H1 (cell line): ENCODE measurements around the gene MIDN. TPM values are rescaled to one million over a fixed set of nuclear protein-coding genes. Genes with fewer than 3 reads are reported as not detected.

Source experiments
- CTCF ChIA-PET: fragments of 300-600 bp; sonication (Branson Sonifier 250); formaldehyde crosslinking; loops from one replicate; lab custom pipeline; 2021; ENCODE audit not compliant: partially characterized antibody; lab: Charles Lee
- POLR2A ChIA-PET: fragments of 300-600 bp; sonication (Branson Sonifier 250); formaldehyde crosslinking; loops from one replicate; lab custom pipeline; 2021; ENCODE audit warnings: inconsistent platforms; ENCODE audit not compliant: partially characterized antibody; lab: Charles Lee
- DNase-seq, 2 experiments: peaks; one replicate each; pipeline versions ENCODE4 v3.0.0 to v3.0.0-alpha.2; 2010 to 2022; ENCODE audit warnings: low spot score in 2 of 2, low read depth in 1 of 2, mixed read lengths in 1 of 2
- FAIRE-seq: peaks from 2 replicates; lab custom pipeline; 2011; peaks lifted over from hg19 to GRCh38; lab: Jason Lieb, UNC
- H2AFZ ChIP-seq: 2 replicates; pipeline ENCODE4 v1.8.1; 2012; ENCODE audit warnings: low read length, inconsistent platforms
- H2AK5ac ChIP-seq: 2 replicates; pipeline ENCODE4 v1.6.1; 2013; ENCODE audit warnings: low read depth, low read length
- H2BK120ac ChIP-seq: replicated peaks from 2 replicates; pipeline ENCODE3; 2013; ENCODE audit warnings: low read depth, low read length, inconsistent platforms
- H2BK12ac ChIP-seq: 2 replicates; pipeline ENCODE4 v1.6.1; 2013; ENCODE audit warnings: low read depth, low read length
- H2BK15ac ChIP-seq: 2 replicates; pipeline ENCODE4 v1.6.1; 2013; ENCODE audit warnings: low read length
- H2BK20ac ChIP-seq: 2 replicates; pipeline ENCODE4 v1.6.1; 2013; ENCODE audit warnings: low read length
- H2BK5ac ChIP-seq: 2 replicates; pipeline ENCODE4 v1.6.1; 2013; ENCODE audit warnings: low read depth, low read length
- H3K14ac ChIP-seq: 2 replicates; pipeline ENCODE4 v1.6.1; 2013; ENCODE audit warnings: inconsistent platforms; ENCODE audit not compliant: insufficient read length
- H3K18ac ChIP-seq: 2 replicates; pipeline ENCODE4 v1.6.1; 2013; ENCODE audit warnings: low read length; ENCODE audit errors: extremely low read depth
- H3K23ac ChIP-seq: 2 replicates; pipeline ENCODE4 v1.6.1; 2013; ENCODE audit warnings: inconsistent platforms; ENCODE audit not compliant: insufficient read length
- H3K23me2 ChIP-seq: 2 replicates; pipeline ENCODE4 v1.6.1; 2013; ENCODE audit warnings: low read depth, low read length
- H3K27ac ChIP-seq: 2 replicates; pipeline ENCODE4 v1.6.1; 2011; ENCODE audit warnings: low read depth, low read length, inconsistent platforms
- H3K27me3 ChIP-seq, 4 experiments: replicated peaks in 1 of 4; 1 replicate in 1 of 4; 2 replicates in 3 of 4; pipeline versions ENCODE4 v1.6.1 to v1.8.1; 2011 to 2013; ENCODE audit warnings: low read length in 3 of 4, mild to moderate bottlenecking in 3 of 4, inconsistent platforms in 2 of 4, mixed read lengths in 2 of 4, moderate library complexity in 1 of 4; ENCODE audit not compliant: control insufficient read depth in 3 of 4, insufficient read depth in 3 of 4; ENCODE audit errors: extremely low read depth in 1 of 4
- H3K36me3 ChIP-seq, 4 experiments: 2 replicates each; pipeline versions ENCODE4 v1.6.1 to v1.8.1; 2011 to 2013; ENCODE audit warnings: mild to moderate bottlenecking in 4 of 4, low read length in 3 of 4, moderate library complexity in 2 of 4, control low read depth in 1 of 4, inconsistent platforms in 1 of 4; ENCODE audit not compliant: insufficient read depth in 4 of 4, control insufficient read depth in 2 of 4
- H3K4ac ChIP-seq: replicated peaks from 2 replicates; pipeline ENCODE3; 2013; ENCODE audit warnings: low read length, low read depth, mixed read lengths, inconsistent platforms; ENCODE audit not compliant: insufficient read length
- H3K4me1 ChIP-seq, 4 experiments: replicated peaks in 1 of 4; 1 replicate in 1 of 4; 2 replicates in 3 of 4; pipeline versions ENCODE4 v1.6.1 to v1.8.1; 2011 to 2013; ENCODE audit warnings: low read length in 3 of 4, inconsistent platforms in 2 of 4, mixed read lengths in 1 of 4; ENCODE audit not compliant: insufficient read depth in 4 of 4, control insufficient read depth in 3 of 4
- H3K4me2 ChIP-seq, 2 experiments: 2 replicates each; pipeline versions ENCODE4 v1.6.1 to v1.8.1; 2011 to 2013; ENCODE audit warnings: low read depth in 2 of 2, low read length in 2 of 2, control low read depth in 1 of 2, inconsistent platforms in 1 of 2, mild to moderate bottlenecking in 1 of 2; ENCODE audit not compliant: insufficient read depth in 1 of 2
- H3K4me3 ChIP-seq, 4 experiments: fragments of 200-600, 300-600 bp in 1 of 4; sonication (generic), shearing (Covaris generic), sonication (Bioruptor Twin) in 1 of 4; 2 replicates each; pipeline versions ENCODE4 v1.5.1 to v1.8.1; 2011 to 2016; ENCODE audit warnings: low read length in 4 of 4, low read depth in 3 of 4, control low read depth in 2 of 4, inconsistent platforms in 2 of 4, mild to moderate bottlenecking in 2 of 4, mixed read lengths in 1 of 4, moderate library complexity in 1 of 4; ENCODE audit not compliant: insufficient read depth in 2 of 4; ENCODE audit errors: extremely low read depth in 1 of 4
- H3K56ac ChIP-seq: replicated peaks from 2 replicates; pipeline ENCODE3; 2013; ENCODE audit warnings: low read depth, mild to moderate bottlenecking, mixed read lengths, low read length, inconsistent platforms; ENCODE audit not compliant: insufficient read length
- H3K79me1 ChIP-seq: 2 replicates; pipeline ENCODE4 v1.6.1; 2013; ENCODE audit warnings: low read depth, low read length, control low read depth
- H3K79me2 ChIP-seq, 2 experiments: 2 replicates each; pipeline versions ENCODE4 v1.6.1 to v1.8.1; 2012 to 2013; ENCODE audit warnings: low read length in 2 of 2, mild to moderate bottlenecking in 2 of 2, inconsistent platforms in 1 of 2; ENCODE audit not compliant: insufficient read depth in 2 of 2, control insufficient read depth in 1 of 2
- H3K9ac ChIP-seq, 4 experiments: replicated peaks in 1 of 4; 1 replicate in 1 of 4; 2 replicates in 3 of 4; pipeline versions ENCODE4 v1.6.1 to v1.8.1; 2011 to 2013; ENCODE audit warnings: low read depth in 3 of 4, low read length in 3 of 4, control low read depth in 2 of 4, mild to moderate bottlenecking in 2 of 4, moderate library complexity in 2 of 4, inconsistent platforms in 1 of 4; ENCODE audit errors: extremely low read depth in 1 of 4
- H3K9me3 ChIP-seq, 2 experiments: 2 replicates each; pipeline versions ENCODE4 v1.6.1 to v1.8.1; 2012 to 2013; ENCODE audit warnings: mild to moderate bottlenecking in 2 of 2, moderate library complexity in 2 of 2, control low read depth in 1 of 2, inconsistent platforms in 1 of 2, low read depth in 1 of 2, low read length in 1 of 2, mixed read lengths in 1 of 2; ENCODE audit not compliant: insufficient read depth in 2 of 2
- H4K20me1 ChIP-seq, 2 experiments: replicated peaks in 1 of 2; 2 replicates each; pipeline versions ENCODE3 to v1.8.1; 2011 to 2013; ENCODE audit warnings: inconsistent platforms in 2 of 2, low read length in 2 of 2, mild to moderate bottlenecking in 1 of 2; ENCODE audit not compliant: insufficient read depth in 2 of 2, control insufficient read depth in 1 of 2
- H4K5ac ChIP-seq: 2 replicates; pipeline ENCODE4 v1.6.1; 2013; ENCODE audit warnings: low read length, low read depth, mixed read lengths, inconsistent platforms; ENCODE audit not compliant: insufficient read length
- H4K8ac ChIP-seq: 2 replicates; pipeline ENCODE4 v1.8.0; 2013; ENCODE audit warnings: mild to moderate bottlenecking, moderate library complexity, low read length, inconsistent platforms; ENCODE audit not compliant: insufficient read depth; ENCODE audit errors: extremely low read depth
- H4K91ac ChIP-seq: replicated peaks from 2 replicates; pipeline ENCODE3; 2013; ENCODE audit warnings: low read length, mixed read lengths, inconsistent platforms; ENCODE audit not compliant: insufficient read length
- EP300 ChIP-seq, 2 experiments: IDR thresholded peaks; 1 replicate in 1 of 2; 2 replicates in 1 of 2; pipeline ENCODE4 v1.6.1; 2011 to 2012; ENCODE audit warnings: low read depth in 2 of 2, low read length in 2 of 2, mild to moderate bottlenecking in 2 of 2, borderline replicate concordance in 1 of 2, inconsistent platforms in 1 of 2, moderate library complexity in 1 of 2
- RFX5 ChIP-seq: IDR thresholded peaks from 2 replicates; pipeline ENCODE4 v1.6.1; 2011; ENCODE audit warnings: low read depth, low read length, improper control_type of control experiment, borderline replicate concordance
- WGBS, 2 experiments: shearing (Covaris generic) in 1 of 2; methylation state at CpG; one replicate each; pipeline versions ENCODE4 v1.1.6 to v1.1.7; 2013 to 2015; ENCODE audit warnings: low lambda C conversion rate in 2 of 2, mixed read lengths in 2 of 2, inconsistent platforms in 1 of 2, low coverage in 1 of 2, missing lambda C conversion rate in 1 of 2; ENCODE audit not compliant: insufficient replicate concordance in 2 of 2, insufficient coverage in 1 of 2, insufficient read length in 1 of 2; ENCODE audit errors: extremely low coverage in 1 of 2, missing lambda C conversion rate in 1 of 2; 5-methylcytosine and 5-hydroxymethylcytosine counted together
- polyA plus RNA-seq, 7 experiments: library from polyadenylated mRNA; depleted of rRNA in 3 of 7; stranded (reverse) in 5 of 7; unstranded in 2 of 7; fragments of >200 nt in 5 of 7; fragments of 200-250 nt in 2 of 7; gene quantifications; 1 replicate in 5 of 7; 2 replicates in 1 of 7; 4 replicates in 1 of 7; pipeline versions ENCODE4 v1.2.1 to v1.2.3, GENCODE V29; 2011 to 2013; ENCODE audit warnings: missing spikeins in 2 of 7, mixed read lengths in 2 of 7
- total RNA-seq: library from RNA; stranded (reverse); fragmentation: NEBNext Ultra II Directional; extraction: Animal tissue kit (Norgen Biotek cat#: 25700); gene quantifications from 2 replicates; pipeline ENCODE4 v1.2.1, GENCODE V29; 2021

Gene MIDN
- total and polyA plus RNA-seq, 2 of the 8 experiments (the other 6 are each of a cell fraction or from before 2014, with no cell fraction given) = 39.8 to 159 TPM

DNA sequence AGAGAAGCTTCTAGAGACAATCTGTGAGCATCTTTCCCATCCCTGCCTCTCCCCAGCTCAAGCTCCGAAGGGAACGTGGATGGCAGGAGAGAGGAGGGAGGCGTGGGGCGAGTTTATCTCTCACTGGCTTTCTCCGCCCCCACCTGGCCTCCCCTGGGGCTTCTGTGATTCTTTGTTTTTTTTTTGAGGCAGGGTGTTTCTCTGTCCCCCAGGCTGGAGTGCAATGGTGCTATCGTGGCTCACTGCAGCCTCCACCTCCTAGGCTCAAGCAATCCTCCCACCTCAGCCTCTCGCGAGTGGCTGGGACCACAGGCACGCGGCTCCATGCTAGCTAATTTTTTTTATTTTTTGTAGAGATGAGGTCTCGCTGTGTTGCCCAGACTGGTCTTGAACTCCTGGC lies 60.3 kb downstream of the MIDN start:
- H3K79me1 ChIP-seq = no peaks in the 10 kb centered on the region
- no peak overlapping the region for H2BK20ac ChIP-seq
- no peak overlapping the region for H4K91ac ChIP-seq
- H3K14ac ChIP-seq = no peak overlapping the region
- H2AFZ ChIP-seq = no peak overlapping the region
- no peak overlapping the region for H3K9ac ChIP-seq
- TF ChIP-seq RFX5 = no peak
- TF ChIP-seq EP300 (IDR thresholded peaks at IDR 0.05; ENCODE audit: borderline replicate concordance in 1 of 2, low read depth in 2 of 2, low read length in 2 of 2) = no peak
- POLR2A ChIA-PET = interaction anchor here (1.0 to 4.0 kb wide), 3 partner anchors 9 to 40 kb away, joined by 3 to 18 read pairs (median 3); partner anchors contain the start of gene CIRBP
- no peaks in the 10 kb centered on the region for H3K27me3 ChIP-seq
- H3K9me3 ChIP-seq = no peaks in the 10 kb centered on the region
- CTCF ChIA-PET = interaction anchor here (0.5 to 1.4 kb wide), 4 partner anchors 37 to 1152 kb away, joined by 3 to 6 read pairs (median 3); no protein-coding TSS in a partner anchor
- no peak overlapping the region for H3K4ac ChIP-seq
- FAIRE-seq = no peak
- no peak overlapping the region for H2AK5ac ChIP-seq
- H3K27ac ChIP-seq = no peak overlapping the region
- no peak overlapping the region for H3K4me2 ChIP-seq
- no peak overlapping the region for H2BK5ac ChIP-seq
- no peak overlapping the region for H2BK120ac ChIP-seq
- no peaks in the 10 kb centered on the region for H4K20me1 ChIP-seq
- WGBS, 2 experiments = 81% methylated on average over 11 of the region's 11 CpGs; no CpG with 5 or more reads in 1 of the 2 experiments
- H3K4me1 ChIP-seq = peaks cover 0 to 4% (median 1%) of the 10 kb centered on the region in 4 experiments; a peak in 2 of 7 replicates
- H3K23me2 ChIP-seq = no peaks in the 10 kb centered on the region
- no peak for DNase-seq
- H3K18ac ChIP-seq = no peak overlapping the region
- H4K5ac ChIP-seq = no peak overlapping the region
- no peak overlapping the region for H3K23ac ChIP-seq
- no peak overlapping the region for H3K56ac ChIP-seq
- no peak overlapping the region for H2BK15ac ChIP-seq
- H3K79me2 ChIP-seq = no peaks in the 10 kb centered on the region
- H3K4me3 ChIP-seq = no peak overlapping the region
- no peaks in the 10 kb centered on the region for H3K36me3 ChIP-seq
- H2BK12ac ChIP-seq = no peak overlapping the region
- H4K8ac ChIP-seq = no peak overlapping the region

Other genes with a start within 250 kb of the MIDN start
- 0.45 and 0.63 TPM in 2 replicates for gene GRIN3B, start 248.2 kb upstream of the MIDN start, total RNA-seq
- 1.0 and 2.0 TPM in 2 replicates for gene GRIN3B, start 248.2 kb upstream of the MIDN start, polyA plus RNA-seq (2011; rRNA removed)
- 140 and 142 TPM in 2 replicates for gene TMEM259, start 227.5 kb upstream of the MIDN start, total RNA-seq
- 243 and 343 TPM in 2 replicates for gene TMEM259, start 227.5 kb upstream of the MIDN start, polyA plus RNA-seq (2011; rRNA removed)
- not detected in 2 replicates for gene RNU6-2, start 227.1 kb upstream of the MIDN start, total RNA-seq
- gene RNU6-2, start 227.1 kb upstream of the MIDN start, polyA plus RNA-seq (2011; rRNA removed) = not detected in 2 replicates
- gene CNN2, start 222.0 kb upstream of the MIDN start, total RNA-seq = 522 and 551 TPM in 2 replicates
- 189 and 349 TPM in 2 replicates for gene CNN2, start 222.0 kb upstream of the MIDN start, polyA plus RNA-seq (2011; rRNA removed)
- 25.6 and 29.7 TPM in 2 replicates for gene ABCA7, start 208.5 kb upstream of the MIDN start, total RNA-seq
- 10.4 and 17.4 TPM in 2 replicates for gene ABCA7, start 208.5 kb upstream of the MIDN start, polyA plus RNA-seq (2011; rRNA removed)
- 41.8 and 43.6 TPM in 2 replicates for gene ARHGAP45, start 181.4 kb upstream of the MIDN start, total RNA-seq
- gene ARHGAP45, start 181.4 kb upstream of the MIDN start, polyA plus RNA-seq (2011; rRNA removed) = 31.4 and 40.2 TPM in 2 replicates
- 274 and 281 TPM in 2 replicates for gene POLR2E, start 153.2 kb upstream of the MIDN start, total RNA-seq
- 381 and 483 TPM in 2 replicates for gene POLR2E, start 153.2 kb upstream of the MIDN start, polyA plus RNA-seq (2011; rRNA removed)
- gene GPX4, start 144.6 kb upstream of the MIDN start, total RNA-seq = 342 and 355 TPM in 2 replicates
- 693 and 947 TPM in 2 replicates for gene GPX4, start 144.6 kb upstream of the MIDN start, polyA plus RNA-seq (2011; rRNA removed)
- gene SBNO2, start 74.3 kb upstream of the MIDN start, total RNA-seq = 31.4 and 37.4 TPM in 2 replicates
- 12.2 and 21.3 TPM in 2 replicates for gene SBNO2, start 74.3 kb upstream of the MIDN start, polyA plus RNA-seq (2011; rRNA removed)
- 70.7 and 75.2 TPM in 2 replicates for gene STK11, start 42.8 kb upstream of the MIDN start, total RNA-seq
- gene STK11, start 42.8 kb upstream of the MIDN start, polyA plus RNA-seq (2011; rRNA removed) = 45.3 and 71.0 TPM in 2 replicates
- 14.7 and 18.0 TPM in 2 replicates for gene CBARP, start 10.6 kb upstream of the MIDN start, total RNA-seq
- gene CBARP, start 10.6 kb upstream of the MIDN start, polyA plus RNA-seq (2011; rRNA removed) = 4.9 and 11.6 TPM in 2 replicates
- 174 and 182 TPM in 2 replicates for gene ATP5F1D, start 6.8 kb upstream of the MIDN start, total RNA-seq
- 249 and 338 TPM in 2 replicates for gene ATP5F1D, start 6.8 kb upstream of the MIDN start, polyA plus RNA-seq (2011; rRNA removed)
- gene CIRBP, start 20.7 kb downstream of the MIDN start, total RNA-seq = 175 TPM in 2 replicates
- gene CIRBP, start 20.7 kb downstream of the MIDN start, polyA plus RNA-seq (2011; rRNA removed) = 199 and 331 TPM in 2 replicates
- gene FAM174C, start 26.9 kb downstream of the MIDN start, total RNA-seq = 44.5 and 54.6 TPM in 2 replicates
- gene FAM174C, start 26.9 kb downstream of the MIDN start, polyA plus RNA-seq (2011; rRNA removed) = 125 and 159 TPM in 2 replicates
- gene EFNA2, start 37.3 kb downstream of the MIDN start, total RNA-seq = 7.0 and 10.3 TPM in 2 replicates
- gene EFNA2, start 37.3 kb downstream of the MIDN start, polyA plus RNA-seq (2011; rRNA removed) = 4.0 and 10.1 TPM in 2 replicates
- 78.1 and 92.7 TPM in 2 replicates for gene NDUFS7, start 135.3 kb downstream of the MIDN start, total RNA-seq
- 309 and 372 TPM in 2 replicates for gene NDUFS7, start 135.3 kb downstream of the MIDN start, polyA plus RNA-seq (2011; rRNA removed)
- 17.2 TPM in 2 replicates for gene GAMT, start 153.0 kb downstream of the MIDN start, total RNA-seq
- gene GAMT, start 153.0 kb downstream of the MIDN start, polyA plus RNA-seq (2011; rRNA removed) = 35.6 and 45.3 TPM in 2 replicates
- 341 and 343 TPM in 2 replicates for gene DAZAP1, start 159.0 kb downstream of the MIDN start, total RNA-seq
- 79.6 and 139 TPM in 2 replicates for gene DAZAP1, start 159.0 kb downstream of the MIDN start, polyA plus RNA-seq (2011; rRNA removed)
- gene RPS15, start 189.8 kb downstream of the MIDN start, total RNA-seq = 1,562 and 1,589 TPM in 2 replicates
- 3,890 and 4,770 TPM in 2 replicates for gene RPS15, start 189.8 kb downstream of the MIDN start, polyA plus RNA-seq (2011; rRNA removed)
- 3.7 and 4.1 TPM in 2 replicates for gene APC2, start 201.5 kb downstream of the MIDN start, total RNA-seq
- gene APC2, start 201.5 kb downstream of the MIDN start, polyA plus RNA-seq (2011; rRNA removed) = 1.3 and 3.3 TPM in 2 replicates
- gene C19orf25, start 230.6 kb downstream of the MIDN start, total RNA-seq = 41.3 and 41.4 TPM in 2 replicates
- 67.4 and 92.2 TPM in 2 replicates for gene C19orf25, start 230.6 kb downstream of the MIDN start, polyA plus RNA-seq (2011; rRNA removed)
- 9.7 and 9.8 TPM in 2 replicates for gene PCSK4, start 241.8 kb downstream of the MIDN start, total RNA-seq
- gene PCSK4, start 241.8 kb downstream of the MIDN start, polyA plus RNA-seq (2011; rRNA removed) = 10.7 and 18.3 TPM in 2 replicates
- gene REEP6, start 242.6 kb downstream of the MIDN start, total RNA-seq = 12.6 and 13.4 TPM in 2 replicates
- 20.7 and 31.4 TPM in 2 replicates for gene REEP6, start 242.6 kb downstream of the MIDN start, polyA plus RNA-seq (2011; rRNA removed)